ENCODE data around the gene SLC25A11.

DNA sequence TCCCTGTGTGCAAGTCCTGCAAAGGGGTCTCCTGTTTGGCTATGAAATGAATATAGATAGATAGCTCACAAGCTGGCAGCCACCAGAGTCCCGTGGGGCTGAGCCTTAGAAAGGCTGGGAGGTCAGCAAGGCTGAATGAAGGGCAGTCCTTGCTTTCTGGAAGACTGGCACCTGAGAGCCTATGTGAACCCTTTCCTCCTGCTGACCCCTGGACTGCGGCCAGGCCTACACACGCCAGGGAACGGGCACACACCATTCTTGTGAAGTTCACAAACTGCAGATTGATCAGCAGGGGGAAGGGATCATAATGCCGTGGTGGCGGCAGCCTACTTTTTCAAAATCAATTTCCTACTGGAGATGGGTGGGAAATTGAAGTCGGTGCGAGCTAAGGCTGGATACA is 41.5 kb downstream of the SLC25A11 start:
- TF ChIP-seq EP300 (IDR thresholded peaks at IDR 0.05; ENCODE audit: low read depth) (no peak), POLR2A (IDR thresholded peaks at IDR 0.05) (no peak), POLR2AphosphoS5 (IDR thresholded peaks at IDR 0.05) (no peak)
- TF ChIP-seq, protein P1, sequence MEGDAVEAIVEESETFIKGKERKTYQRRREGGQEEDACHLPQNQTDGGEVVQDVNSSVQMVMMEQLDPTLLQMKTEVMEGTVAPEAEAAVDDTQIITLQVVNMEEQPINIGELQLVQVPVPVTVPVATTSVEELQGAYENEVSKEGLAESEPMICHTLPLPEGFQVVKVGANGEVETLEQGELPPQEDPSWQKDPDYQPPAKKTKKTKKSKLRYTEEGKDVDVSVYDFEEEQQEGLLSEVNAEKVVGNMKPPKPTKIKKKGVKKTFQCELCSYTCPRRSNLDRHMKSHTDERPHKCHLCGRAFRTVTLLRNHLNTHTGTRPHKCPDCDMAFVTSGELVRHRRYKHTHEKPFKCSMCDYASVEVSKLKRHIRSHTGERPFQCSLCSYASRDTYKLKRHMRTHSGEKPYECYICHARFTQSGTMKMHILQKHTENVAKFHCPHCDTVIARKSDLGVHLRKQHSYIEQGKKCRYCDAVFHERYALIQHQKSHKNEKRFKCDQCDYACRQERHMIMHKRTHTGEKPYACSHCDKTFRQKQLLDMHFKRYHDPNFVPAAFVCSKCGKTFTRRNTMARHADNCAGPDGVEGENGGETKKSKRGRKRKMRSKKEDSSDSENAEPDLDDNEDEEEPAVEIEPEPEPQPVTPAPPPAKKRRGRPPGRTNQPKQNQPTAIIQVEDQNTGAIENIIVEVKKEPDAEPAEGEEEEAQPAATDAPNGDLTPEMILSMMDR (IDR thresholded peaks at IDR 0.05) = no peak

Data from transverse colon (tissue), 4 donors.